Measurements from ENCODE around the gene PRB2. TPM values are rescaled to one million over a fixed set of nuclear protein-coding genes. Genes with fewer than 3 reads are reported as not detected.

Gene PRB2
- total and polyA plus RNA-seq, 2 of the 4 experiments (the other 2 are of a cell fraction) = not detected

GRCh38 chr12:11433664-11434063 is 38.3 kb upstream of the PRB2 start:
- no TSS peak for BruUV-seq (replicated peaks)

More at GRCh38 chr12:11433664-11434063, 38.3 kb upstream of the PRB2 start:
- H3K9me1 ChIP-seq (ENCODE audit: insufficient read depth, low read length) = no peaks in the 10 kb centered on the region
- H2BK15ac ChIP-seq (ENCODE audit: low read depth, low read length) = no peak overlapping the region
- POLR2A ChIA-PET (ENCODE audit: unreplicated experiment) = no interaction called here
- no peak overlapping the region for H2AFZ ChIP-seq (replicated peaks; ENCODE audit: low read length, poor library complexity)
- CTCF ChIA-PET = no interaction called here
- no peak overlapping the region for H3K23ac ChIP-seq (ENCODE audit: low read depth, low read length)
- no peak overlapping the region for H4K91ac ChIP-seq (ENCODE audit: insufficient read depth, low read depth, low read length)
- H3K14ac ChIP-seq (replicated peaks; ENCODE audit: low read depth, low read length) = no peak overlapping the region
- H3K27ac ChIP-seq (ENCODE audit: insufficient read depth, low read length) = no peak overlapping the region
- H3K27me3 ChIP-seq (ENCODE audit: control insufficient read depth, insufficient read depth, low read length) = no peaks in the 10 kb centered on the region
- H2BK20ac ChIP-seq (ENCODE audit: low read depth, low read length) = no peak overlapping the region
- TF ChIP-seq POLR2A (IDR thresholded peaks at IDR 0.05; ENCODE audit: low read depth, low read length) (no peak), RCOR1 (IDR thresholded peaks at IDR 0.05; ENCODE audit: insufficient replicate concordance, low read length) (no peak), MAZ (IDR thresholded peaks at IDR 0.05; ENCODE audit: borderline replicate concordance, low read depth, low read length) (no peak), ELK1 (IDR thresholded peaks at IDR 0.05; ENCODE audit: borderline replicate concordance, low read depth, low read length) (no peak), NFE2L2 (IDR thresholded peaks at IDR 0.05; ENCODE audit: low read depth, low read length) (no peak), MAFK (IDR thresholded peaks at IDR 0.05; ENCODE audit: low read depth, low read length) (no peak), MXI1 (IDR thresholded peaks at IDR 0.05; ENCODE audit: borderline replicate concordance, low read depth, low read length) (no peak), SMC3 (IDR thresholded peaks at IDR 0.05; ENCODE audit: low read depth, low read length) (no peak), CHD1 (IDR thresholded peaks at IDR 0.05; ENCODE audit: low read depth, low read length) (no peak), CEBPB (IDR thresholded peaks at IDR 0.05; ENCODE audit: low read depth, low read length) (no peak), RFX5 (IDR thresholded peaks at IDR 0.05; ENCODE audit: low read depth, low read length) (no peak), FOS (IDR thresholded peaks at IDR 0.05; ENCODE audit: low read depth, low read length) (no peak)
- TF ChIP-seq, protein P1, sequence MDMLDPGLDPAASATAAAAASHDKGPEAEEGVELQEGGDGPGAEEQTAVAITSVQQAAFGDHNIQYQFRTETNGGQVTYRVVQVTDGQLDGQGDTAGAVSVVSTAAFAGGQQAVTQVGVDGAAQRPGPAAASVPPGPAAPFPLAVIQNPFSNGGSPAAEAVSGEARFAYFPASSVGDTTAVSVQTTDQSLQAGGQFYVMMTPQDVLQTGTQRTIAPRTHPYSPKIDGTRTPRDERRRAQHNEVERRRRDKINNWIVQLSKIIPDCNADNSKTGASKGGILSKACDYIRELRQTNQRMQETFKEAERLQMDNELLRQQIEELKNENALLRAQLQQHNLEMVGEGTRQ (IDR thresholded peaks at IDR 0.05; ENCODE audit: low read depth, low read length) = no peak
- H3K18ac ChIP-seq (ENCODE audit: low read depth, low read length) = no peak overlapping the region
- no peaks in the 10 kb centered on the region for H3K79me1 ChIP-seq (ENCODE audit: low read depth in 1 of 2, low read length in 2 of 2)
- H3K4ac ChIP-seq (ENCODE audit: low read depth, low read length) = no peak overlapping the region
- in situ Hi-C loops (cut with MboI; ENCODE audit: low sequenced_read_pairs) (no loop called here), intact Hi-C loops (cut with micrococcal nuclease) (no loop called here), dilution Hi-C loops (cut with HindIII; ENCODE audit: low sequenced_read_pairs, unreplicated experiment) (no loop called here)
- ATAC-seq (ENCODE audit: low read depth) (no peak), DNase-seq (no peak)
- no peak overlapping the region for H4K5ac ChIP-seq (ENCODE audit: low read depth, low read length)
- H2AK9ac ChIP-seq (replicated peaks; ENCODE audit: low read depth, low read length, poor library complexity) = no peak overlapping the region
- H3K36me3 ChIP-seq (ENCODE audit: control insufficient read depth, insufficient read depth, low read length) = no peaks in the 10 kb centered on the region
- no peak overlapping the region for H4K8ac ChIP-seq (ENCODE audit: low read depth in 2 of 2, low read length in 2 of 2)
- H3K4me1 ChIP-seq (ENCODE audit: control insufficient read depth, insufficient read depth, low read length) = no peaks in the 10 kb centered on the region
- H3K4me2 ChIP-seq (ENCODE audit: low read depth, low read length) = no peak overlapping the region
- no peaks in the 10 kb centered on the region; the same call in 1 of the 2 replicates for H3K9me3 ChIP-seq (ENCODE audit: control insufficient read depth, insufficient read depth, low read length)
- no peak overlapping the region for H3K56ac ChIP-seq (ENCODE audit: extremely low read depth, insufficient read depth, low read length)
- WGBS, 2 experiments (ENCODE audit: extremely low coverage in 2 of 2, insufficient read length in 1 of 2) = 33% methylated on average over 2 of the region's 4 CpGs; no CpG with 5 or more reads in 1 of the 2 experiments
- H3K9ac ChIP-seq (ENCODE audit: low read depth, low read length) = no peak overlapping the region
- H2BK120ac ChIP-seq (ENCODE audit: low read depth, low read length) = no peak overlapping the region
- H2AK5ac ChIP-seq (ENCODE audit: low read depth, low read length) = no peak overlapping the region
- no peak overlapping the region for H2BK5ac ChIP-seq (ENCODE audit: low read depth, low read length, poor library complexity, severe bottlenecking)
- H3K4me3 ChIP-seq (ENCODE audit: insufficient read depth, low read depth, low read length) = no peak overlapping the region
- H4K20me1 ChIP-seq (ENCODE audit: insufficient read depth, low read length) = no peaks in the 10 kb centered on the region
